Fibroblast of pulmonary artery (primary cell): ENCODE data around the gene EFNB1.

ENCODE experiments used
- DNase-seq: peaks from one replicate; pipeline ENCODE4 v3.0.0-alpha.2; 2010; ENCODE audit warnings: low read depth
- H3K4me3 ChIP-seq: replicated peaks from 2 replicates; pipeline ENCODE4 v1.5.1; 2011; ENCODE audit warnings: low read depth, mild to moderate bottlenecking, control low read depth, low read length, moderate library complexity
- TF ChIP-seq, protein P1 (sequence below): IDR thresholded peaks from 2 replicates; pipeline ENCODE4 v1.5.1; 2011; ENCODE audit warnings: mild to moderate bottlenecking, control low read depth, low read length, inconsistent platforms; ENCODE audit errors: missing control alignments

The EFNB1 gene

DNA sequence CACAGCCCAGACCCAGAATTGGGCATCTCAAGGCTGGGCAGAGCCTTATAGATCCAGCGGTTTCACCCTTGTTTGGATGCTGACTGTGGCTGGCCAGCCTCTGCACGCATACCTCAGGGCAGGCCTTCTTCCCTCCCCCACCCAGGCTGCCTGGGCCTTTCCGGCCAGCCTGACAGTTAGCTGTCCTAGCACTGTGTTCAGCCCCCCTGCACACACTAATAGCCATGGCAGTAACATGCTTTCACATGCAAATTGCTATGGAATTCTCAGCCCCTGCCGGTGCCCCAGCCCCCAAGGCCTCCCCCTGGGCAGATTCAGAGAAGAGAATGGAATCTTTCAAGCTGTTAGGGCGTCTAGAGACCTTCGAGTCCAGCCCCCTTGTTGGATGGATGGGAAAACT, 17.7 kb downstream of the EFNB1 start:
- H3K4me3 ChIP-seq: no peak overlapping the region
- DNase-seq: no peak
- TF ChIP-seq, protein P1, sequence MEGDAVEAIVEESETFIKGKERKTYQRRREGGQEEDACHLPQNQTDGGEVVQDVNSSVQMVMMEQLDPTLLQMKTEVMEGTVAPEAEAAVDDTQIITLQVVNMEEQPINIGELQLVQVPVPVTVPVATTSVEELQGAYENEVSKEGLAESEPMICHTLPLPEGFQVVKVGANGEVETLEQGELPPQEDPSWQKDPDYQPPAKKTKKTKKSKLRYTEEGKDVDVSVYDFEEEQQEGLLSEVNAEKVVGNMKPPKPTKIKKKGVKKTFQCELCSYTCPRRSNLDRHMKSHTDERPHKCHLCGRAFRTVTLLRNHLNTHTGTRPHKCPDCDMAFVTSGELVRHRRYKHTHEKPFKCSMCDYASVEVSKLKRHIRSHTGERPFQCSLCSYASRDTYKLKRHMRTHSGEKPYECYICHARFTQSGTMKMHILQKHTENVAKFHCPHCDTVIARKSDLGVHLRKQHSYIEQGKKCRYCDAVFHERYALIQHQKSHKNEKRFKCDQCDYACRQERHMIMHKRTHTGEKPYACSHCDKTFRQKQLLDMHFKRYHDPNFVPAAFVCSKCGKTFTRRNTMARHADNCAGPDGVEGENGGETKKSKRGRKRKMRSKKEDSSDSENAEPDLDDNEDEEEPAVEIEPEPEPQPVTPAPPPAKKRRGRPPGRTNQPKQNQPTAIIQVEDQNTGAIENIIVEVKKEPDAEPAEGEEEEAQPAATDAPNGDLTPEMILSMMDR: no peak

DNA sequence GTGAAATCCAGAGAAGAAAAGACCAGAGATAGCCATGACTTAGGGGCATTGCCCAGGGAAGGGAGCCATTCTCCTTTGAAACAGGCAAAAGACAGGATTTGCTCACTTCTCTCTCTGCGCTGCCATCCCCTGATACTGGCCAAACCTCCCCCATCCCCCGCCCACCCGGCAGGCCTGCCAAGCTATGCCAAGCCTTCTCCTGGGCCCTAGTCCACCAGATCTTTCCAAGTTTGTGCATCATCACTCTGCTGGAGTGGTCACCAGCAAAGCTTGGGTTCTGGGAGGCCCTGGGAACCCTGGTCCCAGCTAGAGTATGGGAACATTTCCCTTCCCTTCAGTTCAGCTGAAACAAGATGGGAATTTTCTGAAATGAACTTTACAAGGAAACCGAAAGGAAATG, 18.4 kb downstream of the EFNB1 start:
- no peak for DNase-seq
- no peak overlapping the region for H3K4me3 ChIP-seq
- TF ChIP-seq, protein P1: no peak

DNA sequence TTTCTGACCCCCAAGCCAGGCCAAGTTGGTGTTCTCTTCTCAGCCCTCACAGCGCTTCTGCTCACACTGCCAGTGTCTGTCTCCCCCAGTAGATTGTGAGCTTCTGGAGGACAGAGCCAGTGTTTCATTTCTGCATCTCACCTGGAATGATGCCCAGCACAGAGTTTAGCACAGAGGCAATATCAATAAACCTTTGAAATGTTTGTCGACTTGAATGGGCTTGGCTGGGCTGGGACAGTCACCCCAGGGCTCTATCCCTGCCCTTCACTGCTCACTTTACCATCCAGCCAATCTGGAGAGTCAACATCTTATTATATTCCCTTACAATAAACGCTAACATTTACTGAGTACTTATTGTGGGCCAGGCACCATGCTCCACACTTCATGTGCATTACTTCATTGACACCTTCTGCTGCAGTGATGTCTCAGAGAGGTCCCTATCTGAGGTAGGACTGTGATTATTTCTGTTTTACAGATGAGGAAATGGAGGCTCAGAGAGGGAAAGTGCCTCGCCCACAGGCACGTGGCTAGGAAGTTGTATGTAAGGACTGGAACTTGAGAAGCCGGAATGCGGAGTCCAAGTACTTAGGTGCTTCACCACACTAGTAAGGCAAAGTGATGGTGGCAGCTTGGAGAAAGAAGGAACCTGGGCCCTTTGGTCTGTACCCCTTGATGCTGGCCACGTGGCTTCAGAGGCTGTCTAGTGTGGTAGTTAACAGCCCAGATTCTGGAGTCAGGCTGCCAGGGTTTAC, 19.5 kb downstream of the EFNB1 start:
- no peak overlapping the region for H3K4me3 ChIP-seq
- TF ChIP-seq, protein P1: no peak
- no peak for DNase-seq

DNA sequence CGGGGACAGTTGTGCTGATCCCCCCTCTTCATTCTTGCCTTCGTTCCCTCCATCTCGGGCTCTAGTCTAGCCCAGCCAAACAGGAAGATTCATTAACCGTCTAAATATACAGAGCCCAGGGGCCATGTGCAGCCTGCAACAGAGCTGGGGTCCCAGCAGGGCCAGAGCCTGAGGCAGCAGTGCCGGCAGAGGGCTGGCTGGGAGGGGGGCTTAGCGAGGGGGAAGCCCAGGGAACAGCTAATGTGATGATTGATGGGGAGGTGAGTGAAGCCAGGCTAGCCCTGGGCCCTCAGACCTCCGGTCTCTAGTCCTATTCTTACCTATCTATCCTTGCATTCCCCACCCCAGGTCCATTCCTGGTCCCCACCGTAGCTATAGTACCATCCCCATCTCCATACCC, 22.3 kb downstream of the EFNB1 start:
- TF ChIP-seq, protein P1: no peak
- no peak overlapping the region for H3K4me3 ChIP-seq
- DNase-seq: no peak

DNA sequence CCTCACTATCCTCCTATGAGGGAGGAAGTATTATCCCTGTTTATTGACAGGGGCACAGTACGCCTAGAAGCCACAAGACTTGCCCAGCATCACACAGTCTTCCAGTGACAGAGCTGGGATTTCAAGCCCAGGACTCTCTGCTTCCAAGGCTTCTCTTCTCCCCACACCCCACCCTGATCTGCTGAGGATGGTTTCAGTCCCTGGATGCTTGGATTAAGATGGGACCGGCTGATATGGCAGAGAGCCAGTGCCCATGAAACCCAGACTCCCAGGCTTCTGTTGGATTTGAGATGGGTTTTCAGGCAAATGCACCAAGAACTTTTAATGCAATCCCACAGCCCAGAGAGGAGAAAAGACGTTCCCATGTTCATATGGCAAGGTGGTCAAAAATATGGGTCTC, 23.2 kb downstream of the EFNB1 start:
- H3K4me3 ChIP-seq: no peak overlapping the region
- TF ChIP-seq, protein P1: no peak
- no peak for DNase-seq

DNA sequence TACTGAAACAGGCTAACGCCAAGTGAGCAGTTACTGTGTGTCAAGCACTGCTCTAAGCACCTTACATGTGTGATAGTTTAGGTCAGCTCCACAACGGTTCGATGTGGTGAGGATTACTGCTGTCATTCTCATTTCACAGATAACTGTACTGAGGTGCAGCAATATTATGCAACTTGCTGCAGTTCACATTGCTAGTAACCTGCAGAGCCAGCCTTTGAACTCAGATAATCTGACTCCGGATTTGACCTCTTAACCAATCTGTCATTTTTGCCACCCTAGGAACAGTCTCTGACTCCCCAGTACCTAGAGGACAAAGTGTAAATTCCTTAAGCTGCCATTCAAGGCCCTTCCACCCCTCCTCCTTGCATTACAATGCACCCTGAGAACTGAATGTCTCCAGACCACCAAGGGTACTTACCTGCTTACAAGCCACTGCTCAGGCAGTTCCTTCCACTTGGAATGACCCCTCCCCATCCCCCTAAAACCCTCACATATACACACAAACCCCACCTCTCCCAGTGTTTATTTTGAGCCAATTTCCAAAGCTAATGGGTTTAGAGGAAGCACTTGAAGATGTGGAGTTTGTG, 24.9 kb downstream of the EFNB1 start:
- DNase-seq: no peak
- TF ChIP-seq, protein P1: no peak
- no peak overlapping the region for H3K4me3 ChIP-seq

DNA sequence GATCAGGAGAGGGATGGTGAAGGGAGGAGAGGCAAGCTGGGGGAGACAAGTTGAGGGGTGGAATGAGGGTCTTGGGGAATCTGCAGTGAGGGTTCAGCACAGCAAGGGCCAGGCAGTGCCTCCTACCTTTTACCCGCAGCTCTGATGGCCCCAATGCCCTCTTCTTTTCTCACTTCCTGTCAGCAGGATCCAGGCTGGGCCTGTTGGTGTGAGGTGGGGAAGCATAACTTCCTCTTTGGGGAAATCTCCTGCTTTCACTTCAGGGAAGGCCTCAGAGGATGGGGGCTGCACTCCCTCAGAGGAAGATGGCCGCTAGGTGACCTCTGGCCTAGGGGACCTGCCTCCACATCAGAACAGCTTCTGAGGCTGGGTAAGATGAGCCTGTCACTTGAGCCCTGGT, 36.5 kb downstream of the EFNB1 start:
- H3K4me3 ChIP-seq: no peak overlapping the region
- no peak for DNase-seq
- TF ChIP-seq, protein P1: no peak
